ENCODE results near the gene KLK5. TPM values are rescaled to one million over a fixed set of nuclear protein-coding genes. Genes with fewer than 3 reads are reported as not detected.

The KLK5 gene
- total RNA-seq, 2 experiments from 2014 or later = not detected

GRCh38 chr19:50968716-50969412 lies 16.0 kb upstream of the KLK5 start:
- Histone ChIP-seq H3K9me2 (ENCODE audit: insufficient read depth, low read length) (no peaks in the 10 kb centered on the region), H3K36me3 (ENCODE audit: insufficient read depth, low read length) (no peaks in the 10 kb centered on the region), H4K20me1 (ENCODE audit: insufficient read depth, low read length) (no peaks in the 10 kb centered on the region), H3K4me3 (ENCODE audit: low read depth, low read length, poor library complexity, severe bottlenecking) (no peak overlapping the region), H3K9me3 (ENCODE audit: low read length) (no peaks in the 10 kb centered on the region), H3K27ac (ENCODE audit: low read depth, low read length, poor library complexity, severe bottlenecking) (no peak overlapping the region), H3K79me2 (ENCODE audit: insufficient read depth, low read depth, low read length) (no peaks in the 10 kb centered on the region), H2AFZ (ENCODE audit: low read length) (no peak overlapping the region), H3K4me1 (ENCODE audit: insufficient read depth, low read length, poor library complexity, severe bottlenecking) (no peaks in the 10 kb centered on the region), H3K4me2 (ENCODE audit: low read length) (no peak overlapping the region)
- no peak for TF ChIP-seq CTCF (conservative IDR thresholded peaks at IDR 0.05; ENCODE audit: low read length)
- no peak for TF ChIP-seq EZH2phosphoT487 (IDR thresholded peaks at IDR 0.05; ENCODE audit: borderline replicate concordance, low read depth, low read length)
- BruUV-seq (replicated peaks) = no TSS peak
- ChIA-PET POLR2A (no interaction called here), CTCF (ENCODE audit: unreplicated experiment) (no interaction called here)
- intact Hi-C loops (cut with micrococcal nuclease; ENCODE audit: unreplicated experiment) = no loop called here
- no peak for DNase-seq (ENCODE audit: low spot score)

- ChIA-PET CTCF (ENCODE audit: unreplicated experiment) (no interaction called here), POLR2A (no interaction called here)
- BruUV-seq (replicated peaks) = no TSS peak
- no peak overlapping the region for H3K4me2 ChIP-seq (ENCODE audit: low read length)
- no peaks in the 10 kb centered on the region for H3K36me3 ChIP-seq (ENCODE audit: insufficient read depth, low read length)
- no peak overlapping the region for H2AFZ ChIP-seq (ENCODE audit: low read length)
- intact Hi-C loops (cut with micrococcal nuclease; ENCODE audit: unreplicated experiment) = no loop called here
- no peaks in the 10 kb centered on the region for H3K9me2 ChIP-seq (ENCODE audit: insufficient read depth, low read length)
- no peak overlapping the region for H3K27ac ChIP-seq (ENCODE audit: low read depth, low read length, poor library complexity, severe bottlenecking)
- TF ChIP-seq CTCF (conservative IDR thresholded peaks at IDR 0.05; ENCODE audit: low read length) = no peak
- TF ChIP-seq EZH2phosphoT487 (IDR thresholded peaks at IDR 0.05; ENCODE audit: borderline replicate concordance, low read depth, low read length) = no peak
- no peaks in the 10 kb centered on the region for H4K20me1 ChIP-seq (ENCODE audit: insufficient read depth, low read length)
- no peaks in the 10 kb centered on the region for H3K4me1 ChIP-seq (ENCODE audit: insufficient read depth, low read length, poor library complexity, severe bottlenecking)
- H3K9me3 ChIP-seq (ENCODE audit: low read length) = no peaks in the 10 kb centered on the region
- no peaks in the 10 kb centered on the region for H3K79me2 ChIP-seq (ENCODE audit: insufficient read depth, low read depth, low read length)
- no peak overlapping the region for H3K4me3 ChIP-seq (ENCODE audit: low read depth, low read length, poor library complexity, severe bottlenecking)
- DNase-seq (ENCODE audit: low spot score) = no peak
These were observed 15.3 kb upstream of the KLK5 start for GRCh38 chr19:50967929-50968715.

- no peak for TF ChIP-seq CTCF (conservative IDR thresholded peaks at IDR 0.05; ENCODE audit: low read length)
- no peak for TF ChIP-seq EZH2phosphoT487 (IDR thresholded peaks at IDR 0.05; ENCODE audit: borderline replicate concordance, low read depth, low read length)
- intact Hi-C loops (cut with micrococcal nuclease; ENCODE audit: unreplicated experiment) = no loop called here
- no peak for DNase-seq (ENCODE audit: low spot score)
- POLR2A ChIA-PET = no interaction called here
- Histone ChIP-seq H3K9me2 (ENCODE audit: insufficient read depth, low read length) (no peaks in the 10 kb centered on the region), H3K4me1 (ENCODE audit: insufficient read depth, low read length, poor library complexity, severe bottlenecking) (no peaks in the 10 kb centered on the region), H3K4me2 (ENCODE audit: low read length) (no peak overlapping the region), H3K79me2 (ENCODE audit: insufficient read depth, low read depth, low read length) (no peaks in the 10 kb centered on the region), H2AFZ (ENCODE audit: low read length) (no peak overlapping the region), H3K36me3 (ENCODE audit: insufficient read depth, low read length) (no peaks in the 10 kb centered on the region), H4K20me1 (ENCODE audit: insufficient read depth, low read length) (no peaks in the 10 kb centered on the region), H3K27ac (ENCODE audit: low read depth, low read length, poor library complexity, severe bottlenecking) (no peak overlapping the region), H3K4me3 (ENCODE audit: low read depth, low read length, poor library complexity, severe bottlenecking) (no peak overlapping the region), H3K9me3 (ENCODE audit: low read length) (no peaks in the 10 kb centered on the region)
- no TSS peak for BruUV-seq (replicated peaks)
- CTCF ChIA-PET (ENCODE audit: unreplicated experiment) = no interaction called here
These were observed 11.4 kb upstream of the KLK5 start for GRCh38 chr19:50964266-50964665.
